ENCODE data around the gene ZNF782. TPM values are rescaled to one million over a fixed set of nuclear protein-coding genes. Genes with fewer than 3 reads are reported as not detected.
A peak's percentile ranks its signal among the peaks of the same experiment; 100 is the strongest.
"Not testable (repeated sequence)": the region's sequence is repeated elsewhere in the genome, so short reads cannot be mapped to it uniquely, and the experiment has no call there.

ZNF782 gene
- 10.1 TPM for total RNA-seq

GRCh38 chr9:96853781-96854650 lies at the start of gene ZNF782:
Gene ZNF782, minus strand, starts transcription at chr9:96854514. Its CDS starts 2,553 bp downstream, at chr9:96851961.
- DNase-seq: peak; percentile 99

- DNase-seq: not testable (repeated sequence)
Measured at GRCh38 chr9:96900010-96900409, 45.7 kb upstream of the ZNF782 start.

DNA sequence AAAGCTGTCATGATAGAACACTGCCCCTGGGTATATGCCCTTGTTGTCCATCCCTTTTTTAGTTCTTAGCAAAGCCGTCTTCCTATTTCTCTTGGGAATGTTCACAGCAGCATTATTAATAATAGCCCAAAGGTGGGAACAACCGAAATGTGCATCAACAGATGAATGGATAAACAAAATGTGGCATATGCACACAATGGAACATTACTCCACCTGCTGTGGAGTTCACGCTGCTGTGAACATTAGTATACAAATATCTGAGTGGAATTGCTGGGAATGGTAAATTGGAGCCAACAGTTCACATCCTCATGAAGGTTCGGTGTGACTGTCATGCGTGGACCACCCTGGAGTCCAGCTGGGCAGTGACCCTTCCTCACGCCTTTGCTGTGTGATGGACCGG lies 37.8 kb upstream of the ZNF782 start:
- no peak for DNase-seq

- DNase-seq: no peak
Measured at GRCh38 chr9:96888591-96888990, 34.3 kb upstream of the ZNF782 start.

DNA sequence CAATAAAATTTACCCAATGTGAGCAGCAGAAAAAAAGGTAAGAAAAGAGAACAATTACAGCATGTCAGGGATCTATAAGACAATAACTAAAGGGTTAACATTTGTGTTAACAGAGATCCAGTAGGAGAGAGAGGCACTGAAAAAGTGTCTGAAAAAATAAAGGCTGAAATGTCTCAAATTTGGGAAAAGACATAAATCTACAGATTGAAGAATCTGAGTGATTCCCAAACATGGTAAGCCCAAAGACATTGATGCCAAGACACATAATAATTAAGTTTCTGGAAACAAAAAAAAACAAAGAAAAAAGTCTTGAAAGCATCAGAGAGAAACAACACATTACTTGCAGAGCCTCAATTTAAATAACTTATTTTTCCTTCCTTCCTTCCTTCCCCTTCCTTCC lies 31.1 kb upstream of the ZNF782 start:
- no peak for DNase-seq

DNA sequence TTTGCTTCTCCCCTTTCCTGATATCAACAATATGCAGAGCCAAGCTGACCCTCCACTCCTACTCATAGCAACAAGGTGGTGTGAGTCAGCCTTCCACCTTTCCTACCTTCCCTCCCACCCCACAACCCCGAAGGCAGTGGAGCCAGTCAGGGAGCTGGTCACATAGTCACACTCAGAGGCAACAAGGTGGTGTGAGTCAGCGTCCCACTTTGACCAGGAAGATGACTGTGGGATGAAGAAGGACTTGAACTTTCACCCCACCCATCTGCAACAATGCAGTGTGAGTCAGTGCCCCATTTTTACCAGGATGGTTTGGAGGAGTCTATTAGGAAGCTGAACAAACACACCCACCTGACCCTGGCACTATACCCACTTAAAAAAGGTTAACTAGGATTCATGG lies 30.1 kb upstream of the ZNF782 start:
- no peak for DNase-seq

DNA sequence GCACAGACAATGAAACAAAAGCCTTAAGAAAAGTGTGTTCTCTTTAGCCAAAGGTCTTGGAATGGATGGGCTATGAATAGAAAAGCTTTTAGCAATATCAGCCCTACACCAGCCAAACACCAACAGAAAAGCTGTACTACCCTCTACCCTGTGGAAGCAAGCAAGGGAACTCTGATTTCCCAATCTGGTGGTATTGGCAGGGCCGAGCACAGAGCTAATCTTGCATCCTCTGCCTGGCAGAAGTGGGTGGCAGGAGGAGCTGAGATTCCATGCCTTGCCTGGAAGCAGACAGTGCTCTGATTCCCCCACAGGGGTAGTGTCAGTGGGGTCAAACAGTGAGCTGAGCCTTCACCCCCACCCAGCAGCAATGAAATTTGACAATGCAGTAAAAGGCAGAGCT lies 29.6 kb upstream of the ZNF782 start:
- no peak for DNase-seq

GRCh38 chr9:96877269-96877668 lies 23.0 kb upstream of the ZNF782 start:
- DNase-seq: no peak

- DNase-seq: peak; percentile 88
Measured at GRCh38 chr9:96875461-96876142, 21.3 kb upstream of the ZNF782 start.

GRCh38 chr9:96874947-96875460 lies 20.7 kb upstream of the ZNF782 start:
- DNase-seq: peak; percentile 11

DNA sequence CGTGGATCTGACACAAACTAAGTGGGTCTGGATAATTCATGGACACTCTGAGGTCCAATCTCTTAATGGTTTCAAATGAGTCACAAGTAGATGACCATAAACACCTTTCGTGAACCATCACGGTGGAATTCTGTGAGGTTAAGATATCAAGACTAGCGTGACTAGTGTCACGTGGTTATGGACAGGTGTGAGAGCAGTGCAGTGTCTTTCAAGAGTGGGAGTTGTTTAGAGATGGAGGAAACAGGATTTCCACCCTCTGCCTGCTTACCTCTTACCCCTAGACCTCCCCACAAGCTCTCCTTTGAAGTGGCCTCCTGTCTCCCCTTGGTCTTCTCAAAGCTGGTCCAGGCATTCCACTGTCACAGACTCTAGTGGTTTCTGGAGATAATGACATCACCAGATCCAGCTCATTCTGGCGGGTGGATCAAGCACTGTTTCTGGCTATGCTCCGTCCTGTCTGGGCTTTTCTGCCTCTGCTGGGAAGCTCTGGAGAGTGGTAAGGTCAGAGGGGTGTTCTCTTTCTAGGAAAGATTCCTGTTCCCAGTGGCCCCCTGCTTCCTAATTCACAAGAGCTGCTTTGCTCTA lies 20.0 kb upstream of the ZNF782 start:
- DNase-seq: no peak

- no peak for DNase-seq
Measured at GRCh38 chr9:96871176-96871575, 16.9 kb upstream of the ZNF782 start.

DNA sequence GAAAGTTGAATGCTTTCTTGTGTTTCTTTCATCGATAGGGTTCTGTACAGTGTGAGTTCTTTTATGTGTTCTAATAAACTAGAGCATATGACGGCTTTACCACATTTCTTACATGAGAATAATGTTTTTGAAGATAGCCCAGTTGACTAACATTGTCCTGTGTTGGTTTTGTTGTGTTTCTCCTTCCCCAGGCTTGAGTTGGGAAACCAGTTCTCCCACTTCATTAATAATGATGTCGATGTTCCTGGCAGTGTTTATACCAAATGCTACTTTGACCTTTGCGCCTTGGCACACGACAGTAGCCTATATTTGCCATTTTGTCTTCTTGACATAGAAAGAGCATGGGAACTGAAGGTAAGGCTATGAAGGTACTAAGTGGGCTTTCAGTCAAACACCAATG lies 14.4 kb upstream of the ZNF782 start:
- DNase-seq: no peak

- no peak for DNase-seq
Measured at GRCh38 chr9:96867079-96867804, 12.9 kb upstream of the ZNF782 start.

GRCh38 chr9:96865240-96865639 lies 10.9 kb upstream of the ZNF782 start:
- DNase-seq: not testable (repeated sequence)

GRCh38 chr9:96859461-96860198 lies 5.3 kb upstream of the ZNF782 start:
- no peak for DNase-seq

GRCh38 chr9:96858670-96859069 lies 4.4 kb upstream of the ZNF782 start:
- no peak for DNase-seq

DNA sequence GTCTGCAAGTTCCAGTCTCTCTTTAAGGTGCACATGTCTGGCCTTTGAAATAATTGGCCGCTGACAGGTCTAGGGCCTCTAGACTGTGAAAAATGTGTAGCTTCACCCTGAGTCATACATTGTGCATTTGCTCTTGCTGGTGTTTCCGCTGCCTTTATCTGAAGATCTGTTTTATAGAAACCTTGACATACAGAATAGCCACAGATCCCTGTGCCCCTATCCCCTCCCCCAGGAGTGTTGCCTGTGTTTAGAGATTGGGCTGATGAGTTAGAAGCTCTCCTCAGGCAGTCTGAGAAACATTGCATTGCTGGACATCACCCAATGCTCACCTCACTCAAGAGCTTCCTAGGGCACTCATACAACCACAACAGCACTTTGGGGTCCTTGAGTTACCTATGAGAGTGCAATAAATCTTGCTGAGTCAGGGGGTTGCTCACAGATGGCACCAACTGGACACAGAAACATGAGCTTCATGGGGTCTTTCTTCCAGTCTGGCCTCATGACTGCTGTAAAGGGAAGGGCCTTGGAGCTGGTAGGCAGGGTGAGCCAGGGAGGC lies 3.8 kb upstream of the ZNF782 start:
- no peak for DNase-seq

GRCh38 chr9:96856363-96857286 lies 2.3 kb upstream of the ZNF782 start:
- peak; percentile 84 for DNase-seq

GRCh38 chr9:96854651-96855273 lies 448 bp upstream of the ZNF782 start:
- DNase-seq: no peak

All from tongue (tissue), 2 donors.